RWPE1 (cell line): ENCODE measurements around the gene RUBCN.
"Not testable (repeated sequence)": the region's sequence is repeated elsewhere in the genome, so short reads cannot be mapped to it uniquely, and the experiment has no call there.

ENCODE experiments used
- CTCF ChIA-PET: fragments of 350-600 bp; sonication (Branson Sonifier 250); formaldehyde crosslinking; extraction: SDS; loops from one replicate; lab custom pipeline; 2021; lab: Yijun Ruan, JAX
- POLR2A ChIA-PET: fragments of 400-600 bp; formaldehyde crosslinking; extraction: SDS; loops from one replicate; lab custom pipeline; 2020; ENCODE audit warnings: antibody characterized with exemption; ENCODE audit not compliant: low non-redundant PET; lab: Yijun Ruan, JAX
- DNase-seq: peaks from one replicate; pipeline ENCODE4 v3.0.0; 2012; ENCODE audit warnings: low spot score
- H3K27ac ChIP-seq: fragments of 450-650 bp; 2 replicates; pipeline ENCODE4 v1.5.1; 2017
- CTCF ChIP-seq: fragments of 450-650 bp; conservative IDR thresholded peaks from 2 replicates; pipeline ENCODE4 v1.5.1; 2017; ENCODE audit warnings: low read depth, mild to moderate bottlenecking

Gene RUBCN

GRCh38 chr3:197737319-197737649, 580 bp upstream of the RUBCN start:
- POLR2A ChIA-PET, result no interaction called here
- CTCF ChIA-PET, result no interaction called here
- peak; percentile 11 for DNase-seq
- peak overlapping the region; percentile 77 for H3K27ac ChIP-seq
- TF ChIP-seq CTCF, result no peak

- ChIA-PET CTCF (no interaction called here), POLR2A (interaction anchor here (0.7 kb wide), 1 partner anchor 17 kb away, joined by 3 read pairs; no protein-coding TSS in a partner anchor)
- TF ChIP-seq CTCF, result no peak
- H3K27ac ChIP-seq, result peak overlapping the region; percentile 77
- peak; percentile 40 for DNase-seq
Measured at GRCh38 chr3:197736010-197736490, 654 bp downstream of the RUBCN start.

- no peak for TF ChIP-seq CTCF
- DNase-seq, result no peak
- ChIA-PET POLR2A (no interaction called here), CTCF (no interaction called here)
- no peak overlapping the region for H3K27ac ChIP-seq
Measured at GRCh38 chr3:197734667-197735318, 1.9 kb downstream of the RUBCN start.

- CTCF ChIA-PET, result interaction anchor here (0.5 kb wide), 1 partner anchor 1251 kb away, joined by 6 read pairs; no protein-coding TSS in a partner anchor
- POLR2A ChIA-PET, result no interaction called here
- no peak overlapping the region for H3K27ac ChIP-seq
- no peak for DNase-seq
- TF ChIP-seq CTCF, result no peak
Measured at GRCh38 chr3:197733042-197733441, 3.7 kb downstream of the RUBCN start.

- POLR2A ChIA-PET, DNase-seq, H3K27ac ChIP-seq: not testable (repeated sequence)
- CTCF ChIA-PET, result interaction anchor here (0.6 to 0.7 kb wide), 2 partner anchors 46 to 117 kb away, joined by 3 to 4 read pairs; no protein-coding TSS in a partner anchor
Measured at GRCh38 chr3:197731483-197731882, 5.2 kb downstream of the RUBCN start.

GRCh38 chr3:197730770-197731169, 5.9 kb downstream of the RUBCN start:
- CTCF ChIA-PET, DNase-seq: not testable (repeated sequence)
- POLR2A ChIA-PET, result interaction anchor here (0.7 kb wide), 1 partner anchor 35 kb away, joined by 3 read pairs; no protein-coding TSS in a partner anchor

GRCh38 chr3:197730200-197730599, 6.5 kb downstream of the RUBCN start:
- ChIA-PET CTCF (interaction anchor here (0.7 to 1.2 kb wide), 2 partner anchors 16 to 79 kb away, joined by 6 to 8 read pairs; no protein-coding TSS in a partner anchor), POLR2A (interaction anchor here (0.7 kb wide), 1 partner anchor 35 kb away, joined by 3 read pairs; no protein-coding TSS in a partner anchor)
- peak overlapping the region; percentile 29; the same call in 1 of the 2 replicates for H3K27ac ChIP-seq
- peak; percentile 85 for DNase-seq
- TF ChIP-seq CTCF, result no peak

More at GRCh38 chr3:197730770-197731169, 5.9 kb downstream of the RUBCN start:
- H3K27ac ChIP-seq, result peak overlapping the region; percentile 29; the same call in 1 of the 2 replicates
